Endothelial cell of umbilical vein (primary cell): ENCODE results near the gene CDKL4. TPM values are rescaled to one million over a fixed set of nuclear protein-coding genes. Genes with fewer than 3 reads are reported as not detected.

Experiments used
- BruUV-seq: library from RNA; stranded (reverse); fragments of 400-500 nt; replicated peaks from 2 replicates; lab custom pipeline; 2021; lab: Mats Ljungman, UMichigan
- CTCF ChIA-PET: fragments of 300-600, 350-600 bp; sonication (Branson Sonifier 250); formaldehyde crosslinking; loops from one replicate; lab custom pipeline; 2021; ENCODE audit warnings: antibody characterized with exemption, inconsistent platforms; lab: Charles Lee
- POLR2A ChIA-PET: fragments of 300-600, 350-600 bp; sonication (Branson Sonifier 250); formaldehyde crosslinking; loops from one replicate; lab custom pipeline; 2021; ENCODE audit warnings: antibody characterized with exemption, inconsistent platforms; lab: Charles Lee
- DNase-seq: peaks from one replicate; pipeline ENCODE4 v3.0.0-alpha.2; 2011; ENCODE audit warnings: low read depth, low spot score
- FAIRE-seq: peaks from 2 replicates; lab custom pipeline; 2011; peaks lifted over from hg19 to GRCh38; lab: Jason Lieb, UNC
- H2AFZ ChIP-seq: 2 replicates; pipeline ENCODE4 v1.6.0; 2012; ENCODE audit warnings: low read depth, low read length, control low read depth, inconsistent platforms
- H3K27ac ChIP-seq: 2 replicates; pipeline ENCODE4 v1.5.1; 2011; ENCODE audit warnings: low read depth, mild to moderate bottlenecking, control low read depth, low read length, moderate library complexity; ENCODE audit not compliant: insufficient read depth
- H3K27me3 ChIP-seq, 2 experiments: 2 replicates each; pipeline versions ENCODE4 v1.6.0 to v1.6.1; 2011; ENCODE audit warnings: low read length in 2 of 2, mixed read lengths in 1 of 2; ENCODE audit not compliant: control insufficient read depth in 2 of 2, insufficient read depth in 2 of 2
- H3K36me3 ChIP-seq, 2 experiments: 2 replicates in 1 of 2; 3 replicates in 1 of 2; pipeline ENCODE4 v1.5.1; 2011; ENCODE audit warnings: low read length in 2 of 2, mild to moderate bottlenecking in 1 of 2, moderate library complexity in 1 of 2; ENCODE audit not compliant: control insufficient read depth in 2 of 2, insufficient read depth in 2 of 2; ENCODE audit errors: extremely low read depth in 1 of 2
- H3K4me1 ChIP-seq: 3 replicates; pipeline ENCODE4 v1.5.1; 2011; ENCODE audit warnings: mild to moderate bottlenecking, low read length; ENCODE audit not compliant: control insufficient read depth, insufficient read depth; ENCODE audit errors: extremely low read depth
- H3K4me2 ChIP-seq: 2 replicates; pipeline ENCODE4 v1.6.1; 2011; ENCODE audit warnings: low read length, control low read depth, mixed read lengths; ENCODE audit not compliant: insufficient read depth
- H3K4me3 ChIP-seq, 3 experiments: fragments of 200-600 bp in 1 of 3; sonication (generic), shearing (Covaris generic) in 1 of 3; replicated peaks in 1 of 3; 2 replicates each; pipeline ENCODE4 v1.5.1; 2011 to 2016; ENCODE audit warnings: control low read depth in 3 of 3, low read length in 3 of 3, mild to moderate bottlenecking in 2 of 3, inconsistent platforms in 1 of 3, low read depth in 1 of 3, moderate library complexity in 1 of 3; ENCODE audit not compliant: insufficient read depth in 1 of 3
- H3K79me2 ChIP-seq: 2 replicates; pipeline ENCODE4 v1.6.0; 2012; ENCODE audit warnings: low read length, inconsistent platforms; ENCODE audit not compliant: control insufficient read depth, insufficient read depth
- H3K9ac ChIP-seq: replicated peaks from 2 replicates; pipeline ENCODE3; 2011; ENCODE audit warnings: low read length, control low read depth; ENCODE audit not compliant: insufficient read depth; ENCODE audit errors: extremely low read depth
- H3K9me1 ChIP-seq: replicated peaks from 3 replicates; pipeline ENCODE4 v1.6.0; 2011; ENCODE audit warnings: mild to moderate bottlenecking, low read length; ENCODE audit not compliant: control insufficient read depth, insufficient read depth; ENCODE audit errors: extremely low read depth
- H3K9me3 ChIP-seq: replicated peaks from 2 replicates; pipeline ENCODE4 v1.5.1; 2012; ENCODE audit warnings: low read length, inconsistent platforms; ENCODE audit not compliant: control insufficient read depth, insufficient read depth
- H4K20me1 ChIP-seq: replicated peaks from 2 replicates; pipeline ENCODE3; 2011; ENCODE audit warnings: mild to moderate bottlenecking, low read length; ENCODE audit not compliant: control insufficient read depth, insufficient read depth; ENCODE audit errors: extremely low read depth
- CTCF ChIP-seq, 2 donors: IDR thresholded peaks; 1 replicate in 1 of 2; 2 replicates in 1 of 2; pipeline ENCODE4 v1.5.1; 2011; ENCODE audit warnings: low read length in 2 of 2, mild to moderate bottlenecking in 2 of 2, moderate library complexity in 2 of 2, control low read depth in 1 of 2, inconsistent platforms in 1 of 2, low read depth in 1 of 2; ENCODE audit not compliant: insufficient read depth in 1 of 2; ENCODE audit errors: extremely low read depth in 1 of 2
- EZH2 ChIP-seq: IDR thresholded peaks from 2 replicates; pipeline ENCODE4 v1.6.1; 2012; ENCODE audit warnings: borderline replicate concordance, low read depth, mild to moderate bottlenecking, moderate library complexity, low read length, inconsistent platforms; ENCODE audit not compliant: severe bottlenecking
- FOS ChIP-seq: IDR thresholded peaks from 2 replicates; pipeline ENCODE4 v1.6.1; 2011; ENCODE audit warnings: mild to moderate bottlenecking, low read length, moderate library complexity, borderline replicate concordance; ENCODE audit not compliant: insufficient read depth
- GATA2 ChIP-seq: IDR thresholded peaks from 2 replicates; pipeline ENCODE4 v1.7.0; 2011; ENCODE audit warnings: low read depth, mild to moderate bottlenecking, moderate library complexity, mixed read lengths, low read length; ENCODE audit not compliant: insufficient read length, insufficient read depth
- JUN ChIP-seq: IDR thresholded peaks from 2 replicates; pipeline ENCODE4 v1.6.1; 2011; ENCODE audit warnings: borderline replicate concordance, low read depth; ENCODE audit not compliant: insufficient read length, insufficient read depth
- MAX ChIP-seq: IDR thresholded peaks from 2 replicates; pipeline ENCODE4 v1.6.1; 2011; ENCODE audit not compliant: insufficient read depth, insufficient read length
- MYC ChIP-seq: IDR thresholded peaks from one replicate; pipeline ENCODE4 v1.6.1; 2011; ENCODE audit warnings: mild to moderate bottlenecking, low read depth, low read length
- POLR2A ChIP-seq: IDR thresholded peaks from 2 replicates; pipeline ENCODE4 v1.6.1; 2012; ENCODE audit warnings: low read depth, mild to moderate bottlenecking, control low read depth, low read length
- POLR2AphosphoS5 ChIP-seq: IDR thresholded peaks from 2 replicates; pipeline ENCODE4 v1.6.1; 2012; ENCODE audit warnings: low read depth, mild to moderate bottlenecking, control low read depth, low read length, moderate library complexity; ENCODE audit not compliant: insufficient read depth
- dilution Hi-C: fragments of 300-500 bp; cut with MboI; formaldehyde crosslinking; loops from one replicate; pipeline ENCODE4 v1.15.0; 2019; ENCODE audit warnings: low sequenced_read_pairs; ENCODE audit not compliant: extremely low pct_ligation_motif_present
- intact Hi-C: fragments of 100-400 bp; cut with micrococcal nuclease; formaldehyde crosslinking; loops from one replicate; pipeline ENCODE4 v1.10.0; 2022
- polyA plus RNA-seq, 4 experiments: library from polyadenylated mRNA; depleted of rRNA in 3 of 4; stranded (reverse) in 3 of 4; unstranded in 1 of 4; fragments of >200 nt; gene quantifications; 2 replicates each; pipeline versions ENCODE4 v1.2.1 to v1.2.3, GENCODE V29; 2011 to 2012; ENCODE audit warnings: missing spikeins in 1 of 4
- total RNA-seq: library from RNA; stranded (reverse); gene quantifications from 2 replicates; pipeline ENCODE4 v1.2.3, GENCODE V29; 2021

The CDKL4 gene
- total and polyA plus RNA-seq, 2 donors (not counting 3 experiments of a cell fraction or from before 2014, with no cell fraction given), result 0.17 to 0.75 TPM

- Histone ChIP-seq H4K20me1 (no peaks in the 10 kb centered on the region), H3K9me3 (no peaks in the 10 kb centered on the region), H3K9me1 (no peaks in the 10 kb centered on the region), H3K9ac (no peak overlapping the region), H3K79me2 (no peaks in the 10 kb centered on the region), H3K36me3 (no peaks in the 10 kb centered on the region), H3K4me1 (no peaks in the 10 kb centered on the region), H3K4me3 (no peak overlapping the region), H3K27ac (no peak overlapping the region), H3K4me2 (no peak overlapping the region), H3K27me3 (no peaks in the 10 kb centered on the region), H2AFZ (no peak overlapping the region)
- intact Hi-C loops, result no loop called here
- no TSS peak for BruUV-seq
- DNase-seq, result no peak
- ChIA-PET CTCF (no interaction called here), POLR2A (no interaction called here)
- dilution Hi-C loops, result no loop called here
- FAIRE-seq, result no peak
- no peak for TF ChIP-seq JUN
- TF ChIP-seq POLR2A, result no peak
- TF ChIP-seq POLR2AphosphoS5, result no peak
- TF ChIP-seq EZH2, result no peak
- no peak for TF ChIP-seq GATA2
- no peak for TF ChIP-seq MYC
- no peak for TF ChIP-seq CTCF (IDR thresholded peaks at IDR 0.05; ENCODE audit: extremely low read depth in 1 of 2, insufficient read depth in 1 of 2, low read depth in 1 of 2, low read length in 2 of 2)
- no peak for TF ChIP-seq MAX
- no peak for TF ChIP-seq FOS
These were observed 22.3 kb downstream of the CDKL4 start for GRCh38 chr2:39221459-39221858.
